Activated effector memory CD4-positive, alpha-beta T cell treated with anti-CD3 and anti-CD28 coated beads, Interleukin-2, amount 50 U/mL, for 16 hours (primary cell): ENCODE results near the gene MAN2A2.
"Not testable (repeated sequence)": the region's sequence is repeated elsewhere in the genome, so short reads cannot be mapped to it uniquely, and the experiment has no call there.

Experiments
- DNase-seq: peaks from one replicate; pipeline ENCODE4 v3.0.0-alpha.2; 2020

MAN2A2 gene

GRCh38 chr15:90871716-90872485 is 31.2 kb upstream of the MAN2A2 start:
- DNase-seq, result peak; percentile 75

GRCh38 chr15:90872486-90873184 is 30.5 kb upstream of the MAN2A2 start:
- DNase-seq, result peak; percentile 82

GRCh38 chr15:90873488-90873997 is 29.6 kb upstream of the MAN2A2 start:
- DNase-seq, result no peak

DNA sequence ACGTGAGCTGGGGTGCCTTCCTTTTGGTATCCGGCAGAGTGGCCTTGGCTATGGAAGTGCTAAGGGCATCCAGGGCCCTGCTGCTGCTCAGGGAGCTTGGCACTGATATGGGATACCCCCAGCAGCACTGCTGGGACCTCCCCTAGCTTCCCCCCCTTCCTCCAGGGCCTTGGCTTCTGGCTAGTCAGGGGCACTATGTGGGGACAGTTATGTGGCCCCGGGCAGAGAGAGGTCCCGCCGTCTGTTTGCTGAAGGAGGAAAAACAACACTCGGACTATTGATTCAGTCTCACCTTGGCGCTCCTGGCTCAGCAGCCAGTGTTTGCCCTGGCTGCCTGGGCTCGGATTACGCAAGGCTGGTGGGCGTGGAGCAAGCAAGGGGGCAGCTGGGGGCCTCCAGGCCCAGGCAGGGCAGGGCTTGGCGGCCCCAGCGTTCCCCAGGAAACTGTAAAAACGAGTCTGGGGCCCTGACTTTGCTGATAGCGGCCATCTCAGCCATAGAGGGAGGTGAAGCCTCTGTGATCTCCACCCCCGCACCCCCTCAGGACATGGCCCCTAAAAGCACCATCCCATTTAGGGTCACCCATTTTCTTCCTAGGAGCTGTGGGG is 29.0 kb upstream of the MAN2A2 start:
- no peak for DNase-seq

DNA sequence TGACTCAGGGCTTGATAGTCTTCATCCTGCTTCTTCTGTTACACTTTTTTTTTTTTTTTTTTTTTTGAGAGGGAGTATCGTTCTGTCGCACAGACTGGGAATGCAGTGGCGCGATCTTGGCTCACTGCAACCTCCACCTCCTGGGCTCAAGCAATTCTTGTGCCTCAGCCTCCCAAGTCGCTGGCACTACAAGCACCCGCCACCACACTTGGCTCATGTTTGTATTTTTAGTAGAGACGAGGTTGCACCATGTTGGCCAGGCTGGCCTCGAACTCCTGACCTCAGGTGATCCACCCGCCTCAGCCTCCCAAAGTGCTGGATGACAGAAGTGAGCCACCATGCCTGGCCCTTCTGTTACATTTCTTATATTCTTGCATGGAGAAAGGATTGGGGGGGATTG is 28.1 kb upstream of the MAN2A2 start:
- DNase-seq, result not testable (repeated sequence)

DNA sequence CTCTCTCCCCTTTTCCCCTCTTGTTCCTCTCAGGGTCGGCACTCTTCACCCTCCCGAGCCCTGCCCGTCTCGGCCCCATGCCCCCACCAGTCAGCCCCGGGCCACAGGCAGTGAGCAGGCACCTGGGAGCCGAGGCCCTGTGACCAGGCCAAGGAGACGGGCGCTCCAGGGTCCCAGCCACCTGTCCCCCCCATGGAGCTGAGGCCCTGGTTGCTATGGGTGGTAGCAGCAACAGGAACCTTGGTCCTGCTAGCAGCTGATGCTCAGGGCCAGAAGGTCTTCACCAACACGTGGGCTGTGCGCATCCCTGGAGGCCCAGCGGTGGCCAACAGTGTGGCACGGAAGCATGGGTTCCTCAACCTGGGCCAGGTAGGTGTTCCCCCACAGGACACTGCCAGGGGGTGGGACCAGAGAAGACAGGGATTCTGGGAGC is 27.5 kb upstream of the MAN2A2 start:
- no peak for DNase-seq

GRCh38 chr15:90876046-90876445 is 27.1 kb upstream of the MAN2A2 start:
- DNase-seq, result no peak

GRCh38 chr15:90876512-90877170 is 26.5 kb upstream of the MAN2A2 start:
- DNase-seq, result no peak

GRCh38 chr15:90877315-90877714 is 25.8 kb upstream of the MAN2A2 start:
- DNase-seq, result no peak

DNA sequence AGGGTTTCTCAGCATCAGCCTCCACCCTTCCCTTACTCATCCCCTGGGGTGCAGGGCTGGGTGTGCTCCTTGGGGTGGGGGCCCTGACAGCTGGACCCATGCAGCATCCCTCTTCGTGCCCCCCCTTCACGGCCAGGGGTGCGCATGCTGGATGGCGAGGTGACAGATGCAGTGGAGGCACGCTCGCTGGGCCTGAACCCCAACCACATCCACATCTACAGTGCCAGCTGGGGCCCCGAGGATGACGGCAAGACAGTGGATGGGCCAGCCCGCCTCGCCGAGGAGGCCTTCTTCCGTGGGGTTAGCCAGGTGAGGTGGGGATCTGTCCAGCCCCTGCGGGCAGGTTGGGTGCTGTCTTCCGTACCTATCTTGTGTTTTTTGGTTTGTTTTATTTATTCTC is 25.1 kb upstream of the MAN2A2 start:
- DNase-seq, result no peak

GRCh38 chr15:90878660-90879059 is 24.4 kb upstream of the MAN2A2 start:
- DNase-seq, result no peak

DNA sequence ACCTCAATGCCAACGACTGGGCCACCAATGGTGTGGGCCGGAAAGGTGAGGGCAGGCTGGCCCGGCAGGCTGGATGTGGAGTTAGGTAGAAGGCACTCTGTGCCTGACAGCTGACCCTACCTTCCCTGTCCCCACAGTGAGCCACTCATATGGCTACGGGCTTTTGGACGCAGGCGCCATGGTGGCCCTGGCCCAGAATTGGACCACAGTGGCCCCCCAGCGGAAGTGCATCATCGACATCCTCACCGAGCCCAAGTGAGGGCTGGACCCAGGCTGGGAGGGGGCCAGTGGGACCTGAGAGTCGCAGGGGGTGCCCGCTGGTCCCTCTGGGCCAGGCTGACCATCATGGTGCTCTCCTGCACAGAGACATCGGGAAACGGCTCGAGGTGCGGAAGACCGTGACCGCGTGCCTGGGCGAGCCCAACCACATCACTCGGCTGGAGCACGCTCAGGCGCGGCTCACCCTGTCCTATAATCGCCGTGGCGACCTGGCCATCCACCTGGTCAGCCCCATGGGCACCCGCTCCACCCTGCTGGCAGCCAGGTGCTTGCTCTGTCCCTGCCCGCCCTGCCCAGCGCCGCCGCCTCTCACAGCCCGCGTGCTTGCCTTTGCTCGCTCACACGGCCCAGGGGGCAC is 23.3 kb upstream of the MAN2A2 start:
- no peak for DNase-seq

DNA sequence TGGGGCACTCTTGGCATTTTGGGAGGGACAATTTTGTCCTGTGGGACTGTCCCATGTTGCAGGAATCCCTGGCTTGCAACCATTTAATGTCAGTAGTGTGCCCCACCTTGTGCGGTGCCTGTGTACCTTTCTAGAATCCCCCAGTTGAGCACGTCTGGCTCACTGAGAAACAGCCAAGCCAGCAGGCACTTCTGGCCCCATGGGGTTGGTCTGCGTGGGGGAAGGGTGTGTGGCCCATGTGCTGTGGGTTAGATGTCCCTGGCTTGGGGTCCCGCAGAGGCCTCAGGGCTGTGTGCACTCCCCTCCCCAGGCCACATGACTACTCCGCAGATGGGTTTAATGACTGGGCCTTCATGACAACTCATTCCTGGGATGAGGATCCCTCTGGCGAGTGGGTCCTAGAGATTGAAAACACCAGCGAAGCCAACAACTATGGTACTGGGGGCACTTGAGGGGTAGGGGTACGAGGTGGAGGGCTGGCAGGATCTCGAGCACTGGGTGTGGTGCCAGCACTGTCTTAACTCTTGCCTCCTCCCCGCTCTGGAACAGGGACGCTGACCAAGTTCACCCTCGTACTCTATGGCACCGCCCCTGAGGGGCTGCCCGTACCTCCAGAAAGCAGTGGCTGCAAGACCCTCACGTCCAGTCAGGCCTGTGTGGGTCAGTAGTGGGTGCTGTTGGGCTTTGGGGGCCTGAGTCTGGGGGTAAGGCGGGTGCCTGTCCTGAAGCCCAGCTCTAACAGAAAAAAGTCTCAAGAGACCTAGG is 22.5 kb upstream of the MAN2A2 start:
- DNase-seq, result no peak

DNA sequence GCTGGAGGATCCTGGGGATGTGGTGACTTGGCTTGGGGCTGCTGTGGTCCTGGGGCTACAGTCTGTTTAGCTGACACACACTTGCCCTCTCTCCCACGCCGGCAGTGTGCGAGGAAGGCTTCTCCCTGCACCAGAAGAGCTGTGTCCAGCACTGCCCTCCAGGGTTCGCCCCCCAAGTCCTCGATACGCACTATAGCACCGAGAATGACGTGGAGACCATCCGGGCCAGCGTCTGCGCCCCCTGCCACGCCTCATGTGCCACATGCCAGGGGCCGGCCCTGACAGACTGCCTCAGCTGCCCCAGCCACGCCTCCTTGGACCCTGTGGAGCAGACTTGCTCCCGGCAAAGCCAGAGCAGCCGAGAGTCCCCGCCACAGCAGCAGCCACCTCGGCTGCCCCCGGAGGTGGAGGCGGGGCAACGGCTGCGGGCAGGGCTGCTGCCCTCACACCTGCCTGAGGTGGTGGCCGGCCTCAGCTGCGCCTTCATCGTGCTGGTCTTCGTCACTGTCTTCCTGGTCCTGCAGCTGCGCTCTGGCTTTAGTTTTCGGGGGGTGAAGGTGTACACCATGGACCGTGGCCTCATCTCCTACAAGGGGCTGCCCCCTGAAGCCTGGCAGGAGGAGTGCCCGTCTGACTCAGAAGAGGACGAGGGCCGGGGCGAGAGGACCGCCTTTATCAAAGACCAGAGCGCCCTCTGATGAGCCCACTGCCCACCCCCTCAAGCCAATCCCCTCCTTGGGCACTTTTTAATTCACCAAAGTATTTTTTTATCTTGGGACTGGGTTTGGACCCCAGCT is 21.7 kb upstream of the MAN2A2 start:
- DNase-seq, result no peak

DNA sequence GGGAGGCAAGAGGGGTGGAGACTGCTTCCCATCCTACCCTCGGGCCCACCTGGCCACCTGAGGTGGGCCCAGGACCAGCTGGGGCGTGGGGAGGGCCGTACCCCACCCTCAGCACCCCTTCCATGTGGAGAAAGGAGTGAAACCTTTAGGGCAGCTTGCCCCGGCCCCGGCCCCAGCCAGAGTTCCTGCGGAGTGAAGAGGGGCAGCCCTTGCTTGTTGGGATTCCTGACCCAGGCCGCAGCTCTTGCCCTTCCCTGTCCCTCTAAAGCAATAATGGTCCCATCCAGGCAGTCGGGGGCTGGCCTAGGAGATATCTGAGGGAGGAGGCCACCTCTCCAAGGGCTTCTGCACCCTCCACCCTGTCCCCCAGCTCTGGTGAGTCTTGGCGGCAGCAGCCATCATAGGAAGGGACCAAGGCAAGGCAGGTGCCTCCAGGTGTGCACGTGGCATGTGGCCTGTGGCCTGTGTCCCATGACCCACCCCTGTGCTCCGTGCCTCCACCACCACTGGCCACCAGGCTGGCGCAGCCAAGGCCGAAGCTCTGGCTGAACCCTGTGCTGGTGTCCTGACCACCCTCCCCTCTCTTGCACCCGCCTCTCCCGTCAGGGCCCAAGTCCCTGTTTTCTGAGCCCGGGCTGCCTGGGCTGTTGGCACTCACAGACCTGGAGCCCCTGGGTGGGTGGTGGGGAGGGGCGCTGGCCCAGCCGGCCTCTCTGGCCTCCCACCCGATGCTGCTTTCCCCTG is 21.0 kb upstream of the MAN2A2 start:
- no peak for DNase-seq

GRCh38 chr15:90882781-90883525 is 20.1 kb upstream of the MAN2A2 start:
- DNase-seq, result no peak

DNA sequence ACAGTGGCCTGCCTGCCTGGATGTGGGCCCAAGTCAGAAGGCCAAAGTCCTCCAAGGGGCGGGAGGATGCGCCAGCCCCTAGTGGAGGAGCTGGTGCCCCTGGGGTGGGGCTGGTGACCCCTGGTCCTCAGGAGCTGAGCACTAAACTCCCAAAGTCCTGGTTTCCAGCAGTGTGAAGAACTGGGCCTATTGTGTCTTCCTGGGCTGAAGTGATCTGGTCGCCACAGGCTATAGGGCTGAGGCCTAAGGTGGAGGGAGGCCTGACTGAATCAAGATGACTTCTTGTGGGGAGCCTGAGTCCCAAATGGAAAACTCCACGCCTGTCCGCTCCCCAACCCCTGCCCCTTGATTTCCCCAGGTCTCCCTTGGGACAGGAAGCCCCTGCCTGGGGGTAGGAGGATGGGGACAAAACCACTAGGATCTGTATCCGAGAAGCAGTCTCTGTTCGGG is 19.6 kb upstream of the MAN2A2 start:
- no peak for DNase-seq

GRCh38 chr15:90883976-90884718 is 19.0 kb upstream of the MAN2A2 start, which contains the start of gene FES:
Gene FES (plus strand): TSS chr15:90884504. CDS start chr15:90885046, 542 bp downstream.
- no peak for DNase-seq
